GM23338 (cell line): ENCODE data around the gene NCBP1.

Source experiments
- CREB1 ChIP-seq: fragments of 250-450 bp; sonication (Bioruptor Pico); IDR thresholded peaks from 2 replicates; pipeline ENCODE4 v1.5.0; 2020; ENCODE audit warnings: low read depth, mild to moderate bottlenecking, moderate library complexity
- CTCF ChIP-seq, 2 experiments: fragments of 200-600 bp in 1 of 2; sonication (generic) in 1 of 2; conservative IDR thresholded peaks; 2 replicates each; pipeline versions ENCODE4 v1.5.1 to v1.6.1; 2016 to 2017; ENCODE audit warnings: antibody characterized with exemption in 2 of 2, low read depth in 2 of 2, mild to moderate bottlenecking in 2 of 2, moderate library complexity in 1 of 2
- EZH2 ChIP-seq: fragments of 200-600 bp; sonication (generic); IDR thresholded peaks from one replicate; pipeline ENCODE4 v1.8.0; 2017; ENCODE audit warnings: antibody characterized with exemption, mild to moderate bottlenecking, low read depth; ENCODE audit not compliant: unreplicated experiment
- EZH2phosphoT487 ChIP-seq: fragments of 200-600 bp; sonication (generic); IDR thresholded peaks from one replicate; pipeline ENCODE4 v1.8.1; 2018; ENCODE audit warnings: antibody characterized with exemption; ENCODE audit not compliant: unreplicated experiment
- JUNB ChIP-seq: IDR thresholded peaks from one replicate; pipeline ENCODE4 v1.6.1; 2016; ENCODE audit warnings: antibody characterized with exemption; ENCODE audit not compliant: unreplicated experiment
- NANOG ChIP-seq: IDR thresholded peaks from 2 replicates; pipeline ENCODE4 v1.6.1; 2016; ENCODE audit warnings: antibody characterized with exemption, borderline replicate concordance
- POLR2AphosphoS5 ChIP-seq: IDR thresholded peaks from 2 replicates; pipeline ENCODE4 v1.6.1; 2016; ENCODE audit warnings: antibody characterized with exemption, low read depth
- REST ChIP-seq: IDR thresholded peaks from one replicate; pipeline ENCODE4 v1.6.1; 2018; ENCODE audit warnings: antibody characterized with exemption; ENCODE audit not compliant: unreplicated experiment
- STAT1 ChIP-seq: IDR thresholded peaks from one replicate; pipeline ENCODE4 v1.6.1; 2016; ENCODE audit warnings: antibody characterized with exemption; ENCODE audit not compliant: unreplicated experiment
- ZNF331 ChIP-seq: fragments of 250-450 bp; sonication (Bioruptor Pico); IDR thresholded peaks from 2 replicates; pipeline ENCODE4 v1.5.0; 2020; ENCODE audit warnings: low read depth, mild to moderate bottlenecking, moderate library complexity

GRCh38 chr9:97673922-97674321, 40.3 kb downstream of the NCBP1 start:
- TF ChIP-seq CTCF (conservative IDR thresholded peaks at IDR 0.05; ENCODE audit: low read depth in 2 of 2) (no peak), EZH2phosphoT487 (no peak), EZH2 (no peak), POLR2AphosphoS5 (no peak), ZNF331 (no peak), REST (no peak), CREB1 (no peak), NANOG (no peak), JUNB (no peak), STAT1 (no peak)
